Nephron (organoid): ENCODE data around the gene WNK2.
A peak's percentile ranks its signal among the peaks of the same experiment; 100 is the strongest.
"Not testable (repeated sequence)": the region's sequence is repeated elsewhere in the genome, so short reads cannot be mapped to it uniquely, and the experiment has no call there.

ENCODE experiments used
- H3K27ac Mint-ChIP-seq, 3 experiments: 2 replicates each; pipeline ENCODE4 v1.8.0; 2020; ENCODE audit warnings: mixed read lengths in 3 of 3, mild to moderate bottlenecking in 2 of 3, moderate library complexity in 1 of 3
- H3K27me3 Mint-ChIP-seq: 2 replicates; pipeline ENCODE4 v1.8.0; 2021; ENCODE audit warnings: low read depth, mild to moderate bottlenecking, moderate library complexity, mixed read lengths
- H3K36me3 Mint-ChIP-seq: 2 replicates; pipeline ENCODE4 v1.8.0; 2020; ENCODE audit warnings: low read depth, mixed read lengths
- H3K4me1 Mint-ChIP-seq: 2 replicates; pipeline ENCODE4 v1.8.0; 2020; ENCODE audit warnings: mixed read lengths
- H3K4me3 Mint-ChIP-seq, 3 experiments: 2 replicates each; pipeline ENCODE4 v1.8.0; 2020; ENCODE audit warnings: mild to moderate bottlenecking in 3 of 3, mixed read lengths in 3 of 3, moderate library complexity in 2 of 3
- H3K9me3 Mint-ChIP-seq: 2 replicates; pipeline ENCODE4 v1.8.0; 2020; ENCODE audit warnings: mixed read lengths
- CTCF ChIP-seq, 3 experiments: fragments of 200-600 bp; sonication (generic); IDR thresholded peaks; one replicate each; pipeline ENCODE4 v1.5.0; 2021; ENCODE audit warnings: antibody characterized with exemption in 3 of 3; ENCODE audit not compliant: unreplicated experiment in 3 of 3

The WNK2 gene

DNA sequence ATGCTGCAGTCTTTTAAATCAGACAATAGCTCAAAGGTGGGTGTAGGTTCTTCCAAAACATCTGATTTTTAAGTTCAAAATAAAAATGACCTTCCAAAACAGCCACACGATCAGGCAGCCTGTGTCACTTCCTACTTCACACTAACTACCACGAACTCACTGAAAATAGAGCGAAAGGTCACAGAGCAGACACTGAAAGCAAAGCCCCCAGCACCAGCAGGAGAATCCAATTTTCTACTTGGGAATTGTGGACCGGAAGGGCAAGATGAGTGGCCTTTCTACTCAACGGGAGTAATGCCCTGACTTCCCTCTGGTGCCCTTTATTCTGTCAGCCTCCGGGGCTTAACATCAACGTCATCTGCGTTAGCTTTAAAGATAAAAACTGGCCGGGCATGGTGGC lies 159.7 kb downstream of the WNK2 start:
- Mint-ChIP-seq H3K9me3 (peaks cover 5% of the 10 kb centered on the region), H3K4me3 (peak overlapping the region in 1 of 3 experiments; percentile 53), H3K36me3 (no peaks in the 10 kb centered on the region), H3K27ac (no peak overlapping the region), H3K4me1 (peaks cover 5% of the 10 kb centered on the region), H3K27me3 (peaks cover 26% of the 10 kb centered on the region)
- TF ChIP-seq CTCF (IDR thresholded peaks at IDR 0.05; ENCODE audit: unreplicated experiment in 3 of 3): no peak

- H3K36me3 Mint-ChIP-seq: no peaks in the 10 kb centered on the region
Measured at GRCh38 chr9:93345643-93346230, 161.8 kb downstream of the WNK2 start.

GRCh38 chr9:93346231-93347112 lies 162.5 kb downstream of the WNK2 start:
- Mint-ChIP-seq H3K9me3 (no peaks in the 10 kb centered on the region), H3K27me3 (peaks cover 31% of the 10 kb centered on the region), H3K27ac (peak overlapping the region; percentile 7 to 61 (median 49)), H3K4me1 (peaks cover 5% of the 10 kb centered on the region), H3K4me3 (peak overlapping the region; percentile 84), H3K36me3 (no peaks in the 10 kb centered on the region)
- TF ChIP-seq CTCF (IDR thresholded peaks at IDR 0.05; ENCODE audit: unreplicated experiment in 3 of 3): no peak

More at GRCh38 chr9:93345643-93346230, 161.8 kb downstream of the WNK2 start:
- Mint-ChIP-seq H3K9me3 (no peaks in the 10 kb centered on the region), H3K4me3 (peak overlapping the region; percentile 79 to 82 (median 82)), H3K4me1 (peaks cover 5% of the 10 kb centered on the region), H3K27ac (peak overlapping the region in 2 of 3 experiments; percentile 22 to 39), H3K27me3 (peaks cover 29% of the 10 kb centered on the region)
- no peak for TF ChIP-seq CTCF (IDR thresholded peaks at IDR 0.05; ENCODE audit: unreplicated experiment in 3 of 3)

DNA sequence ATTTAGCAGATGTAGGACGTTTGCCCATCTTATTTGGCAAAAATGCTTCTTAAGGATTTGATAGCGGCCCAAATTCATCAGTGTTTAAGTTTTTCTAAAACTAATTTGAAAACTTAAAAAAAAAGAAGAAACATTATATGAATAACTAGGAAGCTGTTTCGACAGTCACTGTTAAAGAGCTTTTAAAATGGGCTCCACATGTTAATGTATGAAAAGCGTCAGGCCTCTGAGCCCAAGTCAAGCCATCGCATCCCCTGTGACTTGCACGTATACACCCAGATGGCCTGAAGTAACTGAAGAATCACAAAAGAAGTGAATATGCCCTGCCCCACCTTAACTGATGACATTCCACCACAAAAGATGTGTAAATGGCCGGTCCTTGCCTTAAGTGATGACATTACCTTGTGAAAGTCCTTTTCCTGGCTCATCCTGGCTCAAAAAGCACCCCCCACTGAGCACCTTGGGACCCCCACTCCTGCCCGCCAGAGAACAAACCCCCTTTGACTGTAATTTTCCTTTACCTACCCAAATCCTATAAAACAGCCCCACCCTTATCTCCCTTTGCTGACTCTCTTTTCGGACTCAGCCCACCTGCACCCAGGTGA lies 163.5 kb downstream of the WNK2 start:
- H3K27ac Mint-ChIP-seq, H3K4me1 Mint-ChIP-seq, H3K36me3 Mint-ChIP-seq, H3K9me3 Mint-ChIP-seq: not testable (repeated sequence)
- Mint-ChIP-seq H3K4me3 (peak overlapping the region in 2 of 3 experiments; percentile 41 to 47), H3K27me3 (peaks cover 28% of the 10 kb centered on the region)

DNA sequence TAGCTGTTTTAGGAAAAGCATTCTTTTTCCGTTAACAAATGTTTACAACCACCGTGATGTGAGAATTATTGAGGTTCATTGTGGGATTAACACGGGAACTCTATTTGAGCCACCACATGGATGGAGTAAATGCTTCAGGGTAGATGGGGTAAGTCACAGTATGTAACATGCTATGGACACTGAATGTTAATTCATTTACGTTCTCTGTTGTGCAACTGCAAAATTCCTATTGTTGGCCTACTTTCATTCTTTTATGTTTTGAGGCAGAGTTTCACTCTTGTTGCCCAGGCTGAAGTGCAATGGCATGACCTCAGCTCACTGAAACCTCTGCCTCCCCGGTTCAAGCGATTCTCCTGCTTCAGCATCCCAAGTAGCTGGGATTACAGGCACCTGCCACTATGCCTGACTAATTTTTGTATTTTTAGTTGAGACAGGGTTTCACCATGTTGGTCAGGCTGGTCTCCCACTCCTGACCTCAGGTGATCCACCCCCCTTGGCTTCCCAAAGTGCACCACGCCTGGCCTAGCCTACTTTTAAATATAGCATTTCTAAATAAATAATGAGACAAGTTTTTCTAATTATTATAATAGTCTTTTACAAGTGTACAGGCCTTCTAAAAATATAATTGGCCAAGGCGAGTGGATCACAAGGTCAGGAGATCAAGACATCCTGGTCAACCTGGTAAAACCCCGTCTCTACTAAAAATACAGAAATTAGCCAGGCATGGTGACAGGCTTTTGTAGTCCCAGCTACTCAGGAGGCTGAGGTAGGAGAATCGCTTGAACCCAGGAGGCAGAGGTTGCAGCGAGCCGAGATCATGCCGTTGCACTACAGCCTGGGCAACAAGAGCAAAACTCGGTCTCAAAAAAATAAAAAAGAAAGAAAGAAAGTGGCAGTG lies 169.7 kb downstream of the WNK2 start:
- not testable (repeated sequence) for H3K4me1 Mint-ChIP-seq, H3K27ac Mint-ChIP-seq, H3K9me3 Mint-ChIP-seq, H3K27me3 Mint-ChIP-seq, H3K36me3 Mint-ChIP-seq, H3K4me3 Mint-ChIP-seq

GRCh38 chr9:93354451-93354850 lies 170.5 kb downstream of the WNK2 start:
- Mint-ChIP-seq H3K27ac (no peak overlapping the region), H3K27me3 (peaks cover 5% of the 10 kb centered on the region), H3K4me3 (no peak overlapping the region), H3K4me1 (no peaks in the 10 kb centered on the region), H3K36me3 (no peaks in the 10 kb centered on the region), H3K9me3 (no peaks in the 10 kb centered on the region)
- TF ChIP-seq CTCF (IDR thresholded peaks at IDR 0.05; ENCODE audit: unreplicated experiment in 3 of 3): no peak
